Natural killer cell treated with Interleukin-12 subunit alpha and Interleukin-12 subunit beta and Interleukin-15 and Interleukin-18, amount 100 ng/mL, for 72 hours (primary cell): Measurements from ENCODE around the gene MIPOL1. TPM values are rescaled to one million over a fixed set of nuclear protein-coding genes. Genes with fewer than 3 reads are reported as not detected.

Source experiments
- ATAC-seq, 2 donors: fragments of 150-1000 bp; cut with Tn5 transposase in 1 of 2; sonication (Bioruptor Pico), chemical (Tn5 transposase) in 1 of 2; 2 replicates each; pipeline ENCODE4 v1.10.0; 2021
- DNase-seq: peaks from one replicate; pipeline ENCODE4 v3.0.0; 2022; ENCODE audit warnings: low spot score
- H3K27ac Mint-ChIP-seq, 2 donors: 1 replicate in 1 of 2; 2 replicates in 1 of 2; pipeline ENCODE4 v1.8.0; 2022; ENCODE audit warnings: mixed read lengths in 2 of 2, mild to moderate bottlenecking in 1 of 2, moderate library complexity in 1 of 2
- H3K27me3 Mint-ChIP-seq, 2 donors: 1 replicate in 1 of 2; 2 replicates in 1 of 2; pipeline ENCODE4 v1.8.0; 2022; ENCODE audit warnings: mixed read lengths in 2 of 2
- H3K36me3 Mint-ChIP-seq: one replicate; pipeline ENCODE4 v1.8.0; 2022; ENCODE audit warnings: mixed read lengths
- H3K4me1 Mint-ChIP-seq, 2 donors: 1 replicate in 1 of 2; 2 replicates in 1 of 2; pipeline ENCODE4 v1.8.0; 2022; ENCODE audit warnings: low read depth in 2 of 2, mixed read lengths in 2 of 2, mild to moderate bottlenecking in 1 of 2
- H3K4me3 Mint-ChIP-seq: one replicate; pipeline ENCODE4 v1.8.0; 2022; ENCODE audit warnings: mixed read lengths
- H3K9me3 Mint-ChIP-seq: 2 replicates; pipeline ENCODE4 v1.8.0; 2022; ENCODE audit warnings: mixed read lengths
- total RNA-seq, 2 donors: library from RNA; stranded (reverse); gene quantifications; one replicate each; pipeline ENCODE4 v1.2.3, GENCODE V29; 2022

MIPOL1 gene
- total RNA-seq, 2 donors from 2014 or later = not detected

GRCh38 chr14:37594238-37594970 is 396.7 kb downstream of the MIPOL1 start:
- peaks cover 3% of the 10 kb centered on the region for H3K9me3 Mint-ChIP-seq
- H3K4me1 Mint-ChIP-seq = peaks cover 0 to 10% of the 10 kb centered on the region in 2 donors
- H3K27ac Mint-ChIP-seq = no peak overlapping the region
- DNase-seq (no peak), ATAC-seq (peak in 1 of 2 donors; percentile 36)
- H3K27me3 Mint-ChIP-seq = peaks cover 32 to 62% of the 10 kb centered on the region in 2 donors
- peak overlapping the region; percentile 62 for H3K4me3 Mint-ChIP-seq
- peaks cover 22% of the 10 kb centered on the region for H3K36me3 Mint-ChIP-seq

GRCh38 chr14:37594971-37595808 is 397.5 kb downstream of the MIPOL1 start, which contains the start of the genes FOXA1 and TTC6:
Gene FOXA1, minus strand, starts transcription at chr14:37595249. Its CDS starts 277 bp downstream, at chr14:37594972.
Gene TTC6, plus strand, starts transcription at chr14:37595629. Its CDS starts 26,436 bp downstream, at chr14:37622065.
- DNase-seq = no peak
- peaks cover 31 to 57% of the 10 kb centered on the region in 2 donors for H3K27me3 Mint-ChIP-seq
- peaks cover 0 to 10% of the 10 kb centered on the region in 2 donors for H3K4me1 Mint-ChIP-seq
- H3K36me3 Mint-ChIP-seq = peaks cover 20% of the 10 kb centered on the region
- peaks cover 3% of the 10 kb centered on the region for H3K9me3 Mint-ChIP-seq
- ATAC-seq = no peak
- H3K4me3 Mint-ChIP-seq = peak within 1 kb of the TSS; percentile 62
- no peak within 1 kb of the TSS for H3K27ac Mint-ChIP-seq

GRCh38 chr14:37595809-37596621 is 398.3 kb downstream of the MIPOL1 start:
- peak in 1 of 2 donors; percentile 28 for ATAC-seq
- Mint-ChIP-seq H3K27me3 (peaks cover 31 to 55% of the 10 kb centered on the region in 2 donors), H3K4me3 (peak overlapping the region; percentile 45), H3K27ac (no peak overlapping the region), H3K9me3 (peaks cover 3% of the 10 kb centered on the region), H3K36me3 (peaks cover 15% of the 10 kb centered on the region), H3K4me1 (peaks cover 0 to 10% of the 10 kb centered on the region in 2 donors)
- DNase-seq = no peak

GRCh38 chr14:37596790-37597472 is 399.2 kb downstream of the MIPOL1 start:
- no peak for DNase-seq
- H3K27ac Mint-ChIP-seq = no peak overlapping the region
- no peak overlapping the region for H3K4me3 Mint-ChIP-seq
- H3K27me3 Mint-ChIP-seq = peaks cover 28 to 53% of the 10 kb centered on the region in 2 donors
- no peak for ATAC-seq
- peaks cover 11% of the 10 kb centered on the region for H3K36me3 Mint-ChIP-seq
- peaks cover 0 to 8% of the 10 kb centered on the region in 2 donors for H3K4me1 Mint-ChIP-seq
- H3K9me3 Mint-ChIP-seq = no peaks in the 10 kb centered on the region

- ATAC-seq (no peak), DNase-seq (no peak)
- Mint-ChIP-seq H3K27me3 (peaks cover 26 to 53% of the 10 kb centered on the region in 2 donors), H3K4me3 (no peak overlapping the region), H3K27ac (no peak overlapping the region), H3K36me3 (peaks cover 11% of the 10 kb centered on the region), H3K9me3 (no peaks in the 10 kb centered on the region), H3K4me1 (peaks cover 0 to 8% of the 10 kb centered on the region in 2 donors)
These were observed 399.8 kb downstream of the MIPOL1 start for GRCh38 chr14:37597538-37597913.

GRCh38 chr14:37597914-37598746 is 400.4 kb downstream of the MIPOL1 start:
- Mint-ChIP-seq H3K9me3 (no peaks in the 10 kb centered on the region), H3K27ac (no peak overlapping the region), H3K4me3 (no peak overlapping the region), H3K36me3 (peaks cover 11% of the 10 kb centered on the region), H3K27me3 (peaks cover 26 to 58% of the 10 kb centered on the region in 2 donors), H3K4me1 (peaks cover 0 to 8% of the 10 kb centered on the region in 2 donors)
- DNase-seq (no peak), ATAC-seq (peak in 1 of 2 donors; percentile 24)

GRCh38 chr14:37598747-37599506 is 401.2 kb downstream of the MIPOL1 start:
- peaks cover 22 to 51% of the 10 kb centered on the region in 2 donors for H3K27me3 Mint-ChIP-seq

GRCh38 chr14:37599507-37600368 is 402.0 kb downstream of the MIPOL1 start:
- peaks cover 4% of the 10 kb centered on the region for H3K36me3 Mint-ChIP-seq
- no peak overlapping the region for H3K4me3 Mint-ChIP-seq
- H3K27me3 Mint-ChIP-seq = peaks cover 19 to 45% of the 10 kb centered on the region in 2 donors
- H3K9me3 Mint-ChIP-seq = no peaks in the 10 kb centered on the region
- H3K27ac Mint-ChIP-seq = no peak overlapping the region
- peaks cover 0 to 5% of the 10 kb centered on the region in 2 donors for H3K4me1 Mint-ChIP-seq
- DNase-seq (no peak), ATAC-seq (no peak)

More at GRCh38 chr14:37598747-37599506, 401.2 kb downstream of the MIPOL1 start:
- Mint-ChIP-seq H3K36me3 (peaks cover 8% of the 10 kb centered on the region), H3K4me1 (peaks cover 0 to 8% of the 10 kb centered on the region in 2 donors), H3K27ac (no peak overlapping the region), H3K4me3 (no peak overlapping the region), H3K9me3 (no peaks in the 10 kb centered on the region)
- DNase-seq (no peak), ATAC-seq (no peak)

- H3K27ac Mint-ChIP-seq = no peak overlapping the region
- no peak overlapping the region for H3K4me3 Mint-ChIP-seq
- ATAC-seq (no peak), DNase-seq (no peak)
- peaks cover 16 to 39% of the 10 kb centered on the region in 2 donors for H3K27me3 Mint-ChIP-seq
- no peaks in the 10 kb centered on the region for H3K9me3 Mint-ChIP-seq
- H3K36me3 Mint-ChIP-seq = peaks cover 4% of the 10 kb centered on the region
- peaks cover 0 to 5% of the 10 kb centered on the region in 2 donors for H3K4me1 Mint-ChIP-seq
These were observed 403.4 kb downstream of the MIPOL1 start for GRCh38 chr14:37600880-37601741.

GRCh38 chr14:37601865-37602264 is 404.1 kb downstream of the MIPOL1 start:
- H3K36me3 Mint-ChIP-seq = peaks cover 4% of the 10 kb centered on the region
- H3K27ac Mint-ChIP-seq = no peak overlapping the region
- H3K9me3 Mint-ChIP-seq = peaks cover 4% of the 10 kb centered on the region
- H3K4me1 Mint-ChIP-seq = peaks cover 0 to 5% of the 10 kb centered on the region in 2 donors
- no peak for DNase-seq
- peaks cover 16 to 31% of the 10 kb centered on the region in 2 donors for H3K27me3 Mint-ChIP-seq
- H3K4me3 Mint-ChIP-seq = no peak overlapping the region
- ATAC-seq = no peak
